Ishikawa (cell line): ENCODE data around the gene EFHD1.

Experiments
- CEBPB ChIP-seq: IDR thresholded peaks from 2 replicates; pipeline ENCODE4 v1.6.1; 2012
- CREB1 ChIP-seq: IDR thresholded peaks from 2 replicates; pipeline ENCODE4 v1.6.1; 2012; ENCODE audit warnings: low read depth
- EGR1 ChIP-seq: IDR thresholded peaks from 2 replicates; pipeline ENCODE4 v1.6.1; 2012
- EP300 ChIP-seq: IDR thresholded peaks from 2 replicates; pipeline ENCODE4 v1.6.1; 2012; ENCODE audit warnings: borderline replicate concordance
- FOXM1 ChIP-seq: IDR thresholded peaks from 2 replicates; pipeline ENCODE4 v1.6.1; 2012; ENCODE audit warnings: low read depth, borderline replicate concordance
- MAX ChIP-seq: IDR thresholded peaks from 2 replicates; pipeline ENCODE4 v1.6.1; 2012
- NFIC ChIP-seq: IDR thresholded peaks from 2 replicates; pipeline ENCODE4 v1.6.1; 2012
- RAD21 ChIP-seq: IDR thresholded peaks from 2 replicates; pipeline ENCODE4 v1.6.1; 2012; ENCODE audit warnings: low read depth
- REST ChIP-seq: IDR thresholded peaks from 2 replicates; pipeline ENCODE4 v1.6.1; 2012; ENCODE audit warnings: low read depth, mild to moderate bottlenecking
- TAF1 ChIP-seq: IDR thresholded peaks from 2 replicates; pipeline ENCODE4 v1.6.1; 2012; ENCODE audit warnings: low read depth, mild to moderate bottlenecking
- TCF12 ChIP-seq: IDR thresholded peaks from 2 replicates; pipeline ENCODE4 v1.6.1; 2012; ENCODE audit warnings: low read depth
- TEAD4 ChIP-seq: IDR thresholded peaks from 2 replicates; pipeline ENCODE4 v1.6.1; 2012
- YY1 ChIP-seq: IDR thresholded peaks from 2 replicates; pipeline ENCODE4 v1.6.1; 2012; ENCODE audit warnings: low read depth
- ZBTB7A ChIP-seq: IDR thresholded peaks from 2 replicates; pipeline ENCODE4 v1.6.1; 2012; ENCODE audit warnings: low read depth
- TF ChIP-seq, protein P1 (sequence below): IDR thresholded peaks from 2 replicates; pipeline ENCODE4 v1.6.1; 2012

EFHD1 gene

DNA sequence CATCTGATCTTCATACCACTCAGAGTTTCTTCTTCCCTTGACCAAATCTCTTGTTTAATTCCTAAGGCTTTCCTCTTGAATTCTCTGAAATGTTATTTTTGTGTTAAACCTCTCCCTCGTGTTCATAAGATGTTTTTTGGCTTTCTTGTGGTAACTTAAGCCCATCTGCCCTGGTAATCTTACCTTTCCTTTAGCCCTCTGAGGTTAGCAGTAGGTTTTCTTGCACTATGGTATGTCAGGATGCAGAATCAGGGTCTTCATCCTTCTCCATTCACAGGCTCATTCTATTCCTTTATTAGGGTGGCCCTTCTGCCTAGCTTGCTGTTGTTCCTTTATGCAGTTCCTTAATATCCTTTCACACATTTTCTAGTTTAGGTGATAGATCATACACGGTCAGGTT lies 87.9 kb downstream of the EFHD1 start:
- TF ChIP-seq TCF12 (no peak), REST (no peak), ZBTB7A (no peak), MAX (no peak), FOXM1 (no peak), EGR1 (no peak), NFIC (no peak), RAD21 (no peak), CREB1 (no peak), TAF1 (no peak), TEAD4 (no peak), YY1 (no peak), EP300 (no peak), CEBPB (no peak)
- TF ChIP-seq, protein P1, sequence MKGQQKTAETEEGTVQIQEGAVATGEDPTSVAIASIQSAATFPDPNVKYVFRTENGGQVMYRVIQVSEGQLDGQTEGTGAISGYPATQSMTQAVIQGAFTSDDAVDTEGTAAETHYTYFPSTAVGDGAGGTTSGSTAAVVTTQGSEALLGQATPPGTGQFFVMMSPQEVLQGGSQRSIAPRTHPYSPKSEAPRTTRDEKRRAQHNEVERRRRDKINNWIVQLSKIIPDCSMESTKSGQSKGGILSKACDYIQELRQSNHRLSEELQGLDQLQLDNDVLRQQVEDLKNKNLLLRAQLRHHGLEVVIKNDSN = no peak

DNA sequence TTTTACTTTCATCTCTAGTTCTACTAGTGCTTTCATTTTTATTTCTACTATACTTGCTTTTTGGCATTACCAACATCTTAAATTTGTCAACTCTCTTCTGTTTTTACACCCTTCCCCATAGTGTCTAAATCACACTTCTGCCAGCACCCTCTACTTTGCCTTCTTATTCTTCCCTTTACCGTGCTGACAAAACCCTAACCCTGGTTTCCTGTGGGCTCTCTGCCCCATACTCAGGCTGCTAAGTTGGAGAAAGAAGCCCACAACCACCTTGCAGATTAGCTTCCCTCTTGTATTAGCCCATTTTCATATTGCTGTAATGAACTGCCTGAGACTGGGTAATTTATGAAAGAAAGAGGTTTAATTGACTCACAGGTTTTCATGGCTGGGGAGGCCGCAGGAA lies 88.5 kb downstream of the EFHD1 start:
- TF ChIP-seq EP300 (no peak), YY1 (no peak), TAF1 (no peak), ZBTB7A (no peak), FOXM1 (no peak), REST (no peak)

- TF ChIP-seq ZBTB7A = no peak
- TF ChIP-seq EP300 = no peak
- no peak for TF ChIP-seq REST
- no peak for TF ChIP-seq TAF1
- no peak for TF ChIP-seq EGR1
- TF ChIP-seq YY1 = no peak
- TF ChIP-seq, protein P1 = no peak
- TF ChIP-seq TCF12 = no peak
- TF ChIP-seq FOXM1 = no peak
- no peak for TF ChIP-seq RAD21
- no peak for TF ChIP-seq MAX
- no peak for TF ChIP-seq CEBPB
- no peak for TF ChIP-seq TEAD4
Observed at GRCh38 chr2:232723027-232723426, 89.6 kb downstream of the EFHD1 start.

DNA sequence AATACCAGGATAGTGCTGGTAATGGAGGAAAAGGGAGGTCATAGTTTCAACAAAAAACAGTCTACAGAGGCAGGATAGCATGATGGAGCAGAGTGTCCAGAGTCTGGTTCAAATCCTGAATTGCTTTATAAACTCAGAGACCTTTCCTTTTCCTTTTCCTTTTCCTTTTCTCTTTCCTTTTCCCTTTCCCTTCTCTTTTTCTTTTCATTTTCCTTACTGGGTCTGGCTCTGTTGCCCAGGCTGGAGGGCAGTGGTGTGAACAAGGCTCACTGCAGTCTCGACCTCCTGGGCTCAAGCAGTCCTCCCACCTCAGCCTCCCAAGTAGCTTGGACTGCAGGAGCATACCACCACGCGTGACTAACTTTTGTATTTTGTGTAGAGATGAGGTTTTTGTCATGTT lies 95.4 kb downstream of the EFHD1 start:
- TF ChIP-seq NFIC (no peak), RAD21 (no peak), FOXM1 (no peak), CEBPB (no peak)

DNA sequence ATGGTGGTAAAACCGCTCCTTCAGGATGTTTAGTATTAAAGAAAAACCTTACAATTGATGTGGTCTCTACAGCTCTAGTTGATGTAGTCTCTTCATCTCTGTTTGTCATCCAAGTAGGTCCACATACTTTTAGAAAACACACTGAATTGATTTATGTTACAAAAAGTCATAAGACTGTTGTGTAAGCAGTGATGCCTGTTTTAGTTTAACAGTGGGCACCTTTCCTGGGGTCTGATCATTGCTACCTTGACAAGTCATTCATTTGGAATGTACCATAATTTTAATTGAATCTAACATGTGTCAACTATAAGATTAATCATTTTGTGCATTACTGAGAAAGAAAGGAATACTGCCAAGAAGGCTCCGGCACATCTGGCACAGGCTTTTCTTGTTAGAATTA lies 98.1 kb downstream of the EFHD1 start:
- TF ChIP-seq MAX = no peak
- TF ChIP-seq TAF1 = no peak
- no peak for TF ChIP-seq ZBTB7A
- TF ChIP-seq NFIC = no peak
- TF ChIP-seq EP300 = no peak
- TF ChIP-seq EGR1 = no peak
- no peak for TF ChIP-seq CREB1
